ENCODE data around the gene DCANP1.

Gene DCANP1

DNA sequence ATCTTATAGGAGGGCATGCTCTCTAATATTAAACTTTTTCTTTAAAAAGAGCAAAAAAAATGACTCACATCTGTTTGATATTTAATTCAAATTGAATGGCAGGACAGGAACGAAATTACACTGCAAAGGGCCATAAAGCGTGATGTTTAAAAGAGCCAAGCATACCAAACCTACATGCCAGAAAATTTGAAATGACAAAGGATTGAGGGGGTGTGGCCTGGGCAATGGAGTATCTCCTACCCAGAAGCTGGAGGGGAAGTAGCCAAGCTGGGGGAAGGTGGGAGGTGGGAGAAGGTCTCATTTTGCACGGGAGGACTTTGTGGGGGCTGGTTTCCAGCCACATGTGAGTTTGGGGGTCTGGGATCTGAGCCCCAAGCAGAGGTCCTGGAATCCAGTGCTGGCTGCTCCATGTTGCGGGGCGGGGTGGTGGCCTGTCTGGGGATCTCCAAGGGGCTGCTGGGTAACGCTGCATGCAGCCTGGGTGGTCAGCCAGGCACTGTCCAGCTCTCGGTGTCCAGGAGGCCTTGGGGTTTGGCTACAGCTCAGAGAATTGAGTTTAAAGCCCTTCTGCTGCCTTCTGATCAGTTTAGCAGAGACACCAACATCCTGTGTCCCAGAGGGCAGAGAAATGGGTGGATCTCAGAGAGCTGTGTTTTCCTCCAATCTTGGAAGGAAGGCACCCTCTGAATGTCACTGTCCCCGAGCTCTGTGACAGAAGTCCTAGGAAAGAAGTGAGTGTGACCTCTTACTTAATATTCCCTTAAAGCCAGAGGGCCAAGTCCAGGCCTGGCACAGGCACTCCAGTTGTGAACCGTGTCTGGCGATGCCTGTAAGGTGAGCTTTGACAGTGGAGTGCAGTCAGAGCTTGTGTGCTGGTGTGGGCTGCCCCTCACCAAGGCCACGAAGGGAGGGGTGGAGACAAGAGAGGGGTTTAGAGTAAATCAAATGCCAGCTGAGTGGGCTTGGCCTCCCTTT, 7.6 kb downstream of the DCANP1 start:
- no peak for DNase-seq

DNA sequence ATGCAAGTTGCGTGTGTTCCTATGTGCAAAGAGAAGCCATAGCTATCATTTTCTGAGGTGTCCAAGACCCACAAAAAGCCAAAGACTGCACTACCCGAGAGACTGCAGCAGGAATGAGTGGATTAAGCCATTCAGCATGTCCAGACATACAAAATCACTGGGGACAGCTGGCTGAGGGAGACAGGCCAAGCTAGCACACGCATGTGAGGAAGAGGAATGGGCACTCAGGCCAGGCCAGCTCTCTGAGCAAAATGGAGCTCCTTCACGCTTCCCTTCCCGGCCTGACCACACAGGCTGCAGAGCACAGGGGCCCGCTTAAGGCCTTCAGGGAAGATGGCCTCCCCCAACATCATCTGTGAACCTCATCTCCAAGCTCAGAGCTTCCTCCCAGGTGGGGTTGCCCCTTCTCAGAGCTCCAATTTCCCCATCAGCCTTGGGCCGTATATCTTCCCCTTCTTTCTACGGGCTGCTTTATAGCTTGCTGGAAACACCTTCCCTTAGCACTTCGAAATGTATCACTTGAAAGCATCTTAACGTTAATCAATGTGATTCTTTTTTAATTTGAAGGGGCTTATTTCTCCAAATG, 8.4 kb downstream of the DCANP1 start:
- DNase-seq = no peak

DNA sequence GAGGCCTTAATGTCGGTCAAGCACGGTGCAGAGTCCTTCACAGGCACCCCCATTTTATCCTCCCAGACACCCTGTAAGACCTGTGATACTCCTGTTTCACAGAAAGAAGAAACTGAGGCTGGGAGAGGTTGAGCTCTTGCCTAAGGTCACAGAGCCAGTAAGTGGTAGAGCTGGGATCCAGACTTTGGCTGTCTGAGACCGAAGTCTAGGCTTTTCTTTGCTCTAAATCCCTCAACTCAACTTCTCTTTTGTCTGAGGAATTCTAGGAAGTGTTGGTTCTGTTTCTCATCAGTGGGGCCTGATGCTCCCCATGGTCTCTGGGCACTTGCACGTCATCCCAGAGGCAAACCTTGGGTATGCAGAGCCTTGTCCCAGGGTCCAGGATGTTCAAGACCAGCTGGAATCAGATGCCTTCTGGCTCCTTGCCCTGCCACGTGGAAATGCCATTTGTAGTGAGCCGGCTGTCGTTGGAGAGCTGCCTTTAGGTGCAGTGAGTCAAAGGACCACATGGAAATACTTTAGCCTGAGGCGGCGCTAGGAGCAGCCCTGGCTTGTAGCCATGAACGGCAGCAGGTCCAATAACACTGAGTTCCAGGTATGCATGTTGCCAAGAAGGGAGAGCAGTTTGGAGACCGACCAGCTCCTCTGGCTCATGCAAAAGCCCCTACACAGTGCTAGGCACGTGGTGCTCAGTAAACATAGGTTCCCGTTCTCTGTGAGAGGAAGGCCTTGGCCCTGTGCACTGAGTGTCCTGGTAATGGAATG, 9.2 kb downstream of the DCANP1 start:
- DNase-seq = peak; percentile 19

DNA sequence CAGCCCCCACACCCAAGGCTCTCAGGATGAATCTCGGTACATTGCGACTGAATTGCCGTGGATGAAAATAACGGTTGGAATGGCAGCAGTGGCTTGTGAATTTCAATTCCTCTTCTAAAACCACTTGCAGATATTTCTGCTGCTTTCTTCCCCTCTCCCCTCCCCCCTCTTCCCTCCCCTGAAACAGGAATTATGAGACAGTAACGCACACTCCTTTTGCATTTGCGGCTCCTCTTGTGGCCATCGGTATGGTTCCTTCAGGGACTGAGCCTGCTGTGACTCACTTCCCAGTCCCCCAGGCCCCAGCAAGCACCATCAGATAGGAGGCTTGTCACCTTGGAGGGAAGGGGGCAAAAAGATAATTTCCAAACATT, 9.7 kb downstream of the DCANP1 start:
- DNase-seq = no peak

DNA sequence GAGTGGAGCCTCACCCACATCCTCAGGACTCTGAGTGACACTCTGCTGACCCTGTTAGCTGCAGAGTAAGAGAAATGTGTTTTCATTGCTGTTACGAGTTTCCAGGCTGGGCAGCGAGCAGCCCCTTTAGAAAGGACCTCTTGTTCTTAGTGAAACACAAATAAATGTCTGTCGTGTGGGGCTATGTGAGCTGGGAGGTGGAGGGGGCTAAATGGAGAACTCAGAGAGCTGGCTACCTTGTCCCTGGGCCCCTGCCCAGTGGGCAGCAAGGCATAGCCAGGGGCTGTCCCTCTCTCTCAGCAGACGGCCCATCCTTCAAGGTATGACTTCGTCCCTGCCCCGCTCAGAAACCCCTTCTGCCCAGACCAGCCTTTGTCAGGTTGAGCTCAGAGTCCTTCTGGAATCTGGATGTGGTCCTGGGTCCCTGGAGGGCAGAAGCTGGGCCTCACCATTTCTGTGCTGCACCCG, 10.2 kb downstream of the DCANP1 start:
- no peak for DNase-seq

DNA sequence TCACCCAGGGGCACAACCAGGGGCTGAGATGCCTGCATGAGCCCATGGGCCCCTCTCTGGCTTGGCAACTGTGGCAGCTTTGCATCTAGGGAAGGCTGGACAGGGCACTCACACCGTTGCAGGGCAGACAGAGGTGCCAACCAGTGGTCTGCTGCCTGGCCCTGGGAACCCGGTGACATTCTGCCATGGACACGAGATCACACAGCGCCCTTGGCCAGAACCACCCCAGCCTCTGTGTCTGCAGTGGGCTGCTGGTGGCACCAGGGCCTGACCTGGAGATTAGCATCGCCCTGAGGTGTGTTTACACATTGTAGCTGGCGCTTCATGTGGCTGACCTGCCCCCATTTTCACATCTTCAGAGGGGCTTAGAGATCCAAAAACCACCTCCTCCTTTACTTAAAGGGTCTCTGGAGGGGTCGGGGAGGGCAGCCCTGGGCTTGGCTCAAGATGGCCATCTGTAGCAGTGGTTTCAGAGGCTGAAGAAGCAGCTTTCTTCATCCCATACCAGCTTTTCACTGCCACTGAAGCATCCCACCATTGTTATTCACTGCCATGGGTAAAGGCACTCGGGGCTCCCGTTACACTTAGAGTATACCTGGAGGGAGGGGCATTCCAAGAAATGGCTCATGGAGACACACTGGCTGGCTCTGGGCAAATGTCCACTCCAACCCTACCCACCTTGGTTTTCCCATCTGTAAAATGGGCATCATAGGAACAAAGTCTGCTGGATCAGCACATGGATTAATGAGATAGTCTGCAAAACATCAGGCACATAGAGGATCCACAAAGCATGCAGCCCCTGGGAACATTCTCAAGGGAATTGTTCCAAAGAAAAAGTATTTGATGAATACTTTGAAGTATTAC, 11.4 kb downstream of the DCANP1 start:
- no peak for DNase-seq

DNA sequence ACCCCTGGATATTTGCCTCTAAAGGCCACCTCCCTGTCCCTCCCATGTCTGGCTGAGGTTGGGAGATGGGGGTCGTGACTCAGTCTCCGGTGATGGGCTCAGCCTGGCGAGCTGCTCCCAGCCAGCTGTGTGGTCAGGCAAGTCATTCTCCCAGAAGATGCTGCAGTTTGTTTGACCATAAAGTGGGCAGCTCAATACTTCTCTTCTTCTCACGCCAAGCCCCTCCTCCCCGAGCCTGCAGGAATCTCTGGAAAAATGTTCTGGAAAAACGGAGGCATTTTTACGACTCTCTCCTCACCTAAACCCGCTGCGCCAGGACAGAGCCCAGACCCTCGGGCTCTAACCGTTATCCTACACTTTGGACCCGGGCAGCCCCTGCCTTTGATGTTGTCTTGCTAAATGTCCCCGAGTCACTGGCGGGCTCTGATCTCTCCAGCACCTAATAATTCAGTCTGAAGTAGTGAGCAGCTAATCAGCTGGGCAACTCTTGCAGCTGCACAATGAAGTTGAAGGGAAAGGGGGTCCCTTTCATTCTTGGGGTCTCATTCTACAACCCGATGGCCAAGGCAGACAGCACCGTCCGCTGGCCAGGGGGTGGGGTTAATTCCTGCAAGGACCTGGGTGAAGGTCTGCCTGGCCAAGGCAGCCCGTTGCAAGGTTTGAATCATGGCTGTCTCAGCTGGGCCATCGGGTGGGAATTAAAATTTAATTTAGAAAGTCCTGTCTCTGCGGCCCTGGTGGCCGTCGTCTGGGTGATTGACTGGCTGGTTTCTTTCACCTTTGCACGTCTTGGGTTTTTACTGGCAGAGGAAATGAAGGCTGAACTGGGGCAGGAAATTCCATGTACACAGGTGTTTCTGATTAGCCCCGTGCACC, 12.3 kb downstream of the DCANP1 start:
- DNase-seq = no peak

DNA sequence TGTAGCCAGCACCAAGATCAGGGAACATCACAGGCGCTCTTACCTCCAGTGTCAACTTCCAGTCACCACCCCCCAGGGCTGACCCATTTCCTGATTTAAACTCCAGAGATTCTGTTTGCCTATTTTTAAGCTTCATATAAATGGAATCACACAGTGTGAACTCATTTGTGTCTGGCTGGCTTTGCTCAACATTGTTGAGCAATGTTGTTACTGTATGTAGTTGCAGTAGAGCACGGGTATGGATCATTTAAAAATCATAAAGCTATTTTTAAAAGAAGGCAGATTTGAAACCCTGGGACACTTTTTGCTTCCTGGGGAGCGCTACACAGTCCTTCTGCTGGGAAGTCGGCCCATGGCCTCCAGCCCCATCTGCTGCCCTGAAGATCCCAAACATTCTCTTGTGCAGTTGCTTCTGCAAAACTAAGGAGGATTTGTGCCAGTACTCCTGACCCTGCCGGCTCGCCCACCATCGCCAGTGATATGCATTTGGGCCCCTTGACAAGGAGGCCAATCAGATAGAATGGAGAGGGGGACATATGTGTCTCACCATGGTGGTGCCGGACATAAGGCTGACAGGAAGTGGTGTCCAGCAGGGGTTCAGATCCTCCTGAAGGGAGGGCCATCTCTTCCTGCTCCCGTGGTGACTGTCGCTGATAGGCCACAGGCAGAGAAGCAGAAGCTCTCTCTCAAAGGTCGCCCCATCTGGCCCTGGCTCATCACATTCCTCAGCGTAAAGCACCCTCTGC, 13.3 kb downstream of the DCANP1 start:
- DNase-seq = no peak

DNA sequence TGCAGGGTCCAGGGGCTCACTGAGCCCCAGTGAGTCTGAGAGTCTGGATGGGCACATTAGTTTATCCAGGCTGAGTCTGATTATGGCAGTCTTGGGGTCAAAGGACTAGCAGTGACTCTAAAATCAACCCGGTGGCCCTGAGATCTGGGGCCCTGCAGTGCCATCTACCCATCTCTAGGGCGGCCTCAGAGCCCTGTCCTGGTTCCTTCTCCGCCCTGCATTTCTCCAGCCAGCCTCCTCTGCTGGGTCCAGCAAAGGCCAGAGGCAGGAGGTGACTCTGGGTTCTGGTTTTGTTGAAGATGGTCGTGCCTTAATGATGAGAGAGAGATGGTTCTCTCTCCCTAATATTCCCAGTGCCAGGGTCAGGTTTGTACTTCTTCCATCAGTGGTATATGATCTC, 15.0 kb downstream of the DCANP1 start:
- no peak for DNase-seq

DNA sequence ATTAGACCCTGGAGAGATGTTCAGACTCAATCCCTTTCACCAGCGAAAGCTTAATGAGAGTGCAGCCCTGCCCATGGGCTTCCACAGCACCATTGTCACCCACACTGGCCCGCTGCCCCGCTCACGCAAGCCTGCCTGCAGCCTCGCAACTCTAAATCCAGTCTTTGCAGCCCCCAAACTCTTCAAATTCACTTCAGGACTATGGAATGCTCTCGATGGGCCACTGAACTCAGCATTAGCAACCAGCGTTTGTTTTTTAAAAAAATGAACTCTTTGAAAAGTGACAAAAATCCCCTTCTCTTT, 17.1 kb downstream of the DCANP1 start:
- no peak for DNase-seq

DNA sequence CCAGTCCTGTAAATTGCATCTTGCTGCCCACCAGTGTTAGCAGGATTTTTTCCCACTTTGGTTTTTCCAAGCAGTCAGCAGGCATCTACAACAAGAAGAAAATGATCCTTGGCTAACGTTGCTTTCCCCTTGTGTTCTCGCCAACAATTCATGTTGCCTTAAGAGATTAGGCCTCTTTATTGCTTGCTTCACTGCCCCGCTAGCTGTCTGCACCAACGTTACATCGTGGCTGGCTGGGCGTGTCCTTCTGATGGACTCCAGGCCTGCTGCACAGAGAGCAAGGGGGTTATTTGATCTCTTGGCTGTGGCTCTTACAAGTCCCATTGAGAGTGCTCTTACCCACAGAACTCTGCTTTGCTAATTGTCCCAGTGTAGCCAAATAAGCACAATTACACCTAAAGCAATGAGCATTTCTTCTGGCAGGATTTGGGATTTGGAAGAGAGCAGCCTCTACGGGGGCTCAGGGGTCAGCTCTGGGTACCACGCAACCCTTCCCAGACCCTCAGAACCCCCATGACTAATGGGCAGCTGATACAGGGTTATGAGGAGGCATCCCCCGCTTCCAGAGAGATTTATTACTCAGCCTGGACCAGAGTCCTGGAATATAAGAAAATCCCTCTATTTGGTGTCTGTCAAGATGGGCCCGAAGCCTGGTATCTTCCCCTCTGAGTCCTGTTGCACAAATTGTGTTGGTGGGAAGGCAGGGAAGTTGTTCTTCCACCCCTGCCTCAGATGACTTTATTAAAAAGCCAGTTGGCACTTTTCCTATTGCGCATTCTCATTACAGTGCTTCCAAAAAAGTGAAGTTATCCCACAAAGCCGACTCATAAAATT, 17.6 kb downstream of the DCANP1 start:
- DNase-seq = no peak

DNA sequence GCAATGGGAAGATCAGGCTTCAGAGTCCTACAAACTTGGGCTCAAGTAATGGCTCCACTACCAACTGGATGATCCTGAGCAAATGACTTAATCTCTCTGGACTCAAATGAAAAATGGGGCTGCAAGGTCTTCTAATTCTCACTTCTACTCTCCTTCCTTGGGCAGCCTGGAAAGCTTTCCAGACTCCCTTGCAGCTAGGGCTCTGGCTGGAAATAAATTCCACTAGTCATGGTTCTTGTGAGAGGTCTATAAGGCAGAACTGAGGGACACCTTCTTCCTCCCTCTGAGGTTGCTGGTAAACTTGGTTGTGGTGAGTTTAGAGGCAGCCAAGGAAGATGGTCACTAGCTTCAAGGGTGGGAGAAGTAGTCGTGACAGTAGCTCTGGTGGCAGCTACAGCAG, 18.6 kb downstream of the DCANP1 start:
- no peak for DNase-seq

DNA sequence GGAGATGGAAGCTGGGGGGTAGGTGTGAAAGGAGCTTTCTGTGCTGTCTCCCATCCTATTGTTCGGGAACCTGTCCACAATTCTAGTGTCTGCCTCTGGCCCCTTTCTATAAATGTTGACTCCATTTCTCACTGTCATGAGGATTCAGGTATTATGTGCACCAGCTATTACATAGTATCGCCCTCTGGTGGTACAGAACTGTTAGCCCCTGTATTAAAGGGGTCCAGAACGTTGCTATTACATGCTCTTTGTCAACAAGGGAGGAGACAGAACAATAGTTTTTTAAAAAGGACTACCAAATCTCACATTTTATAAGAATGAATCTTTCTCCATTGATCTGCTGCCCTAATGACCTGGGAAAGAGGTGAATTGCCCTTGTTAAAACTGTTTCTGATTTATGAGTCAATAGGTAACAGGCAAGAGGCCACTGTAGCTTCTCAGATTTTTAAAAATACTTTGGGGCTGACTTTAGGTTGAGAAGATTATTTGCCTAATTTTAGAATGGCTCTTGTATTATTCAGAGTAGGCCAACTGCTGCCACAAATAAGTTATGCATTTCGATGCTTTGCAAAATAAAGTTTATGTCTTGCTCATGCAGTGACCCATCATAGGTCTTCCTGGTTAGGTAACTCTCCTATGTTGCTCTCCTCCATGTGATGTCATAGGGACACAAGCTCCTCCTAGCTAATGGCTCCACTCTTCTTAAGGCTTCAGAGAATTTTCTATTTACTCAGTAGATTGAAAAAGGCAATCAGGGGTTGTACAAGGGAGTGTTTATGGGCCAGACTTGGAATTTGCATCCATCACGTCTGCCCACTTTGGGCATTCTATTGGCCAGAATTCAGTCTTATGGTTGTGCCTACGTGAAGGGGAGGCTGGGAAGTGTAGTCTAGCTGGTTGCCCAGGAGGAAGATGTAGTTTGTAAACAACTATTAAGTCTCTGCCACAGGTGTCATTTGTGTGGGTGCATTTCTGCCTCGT, 20.8 kb downstream of the DCANP1 start:
- no peak for DNase-seq

DNA sequence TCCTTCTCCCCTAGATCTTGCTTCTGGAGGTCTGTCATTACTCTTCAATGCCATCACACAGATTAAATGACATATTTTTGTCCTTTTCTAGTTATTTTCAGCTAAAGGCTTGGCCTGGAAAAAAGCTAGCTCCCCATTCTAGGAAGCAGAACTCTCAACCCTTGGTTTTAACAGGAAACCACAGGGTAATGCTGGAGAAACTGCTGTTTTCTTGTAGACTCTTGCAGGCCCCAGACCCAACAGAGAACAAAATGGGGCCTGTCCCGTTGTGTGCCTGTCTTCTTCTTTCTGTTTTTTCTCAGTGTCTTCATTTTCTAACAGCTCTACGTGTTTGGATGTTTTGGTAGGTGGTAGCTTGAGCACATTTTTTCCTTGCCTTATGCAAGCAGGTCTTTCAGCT, 21.5 kb downstream of the DCANP1 start:
- DNase-seq = no peak

DNA sequence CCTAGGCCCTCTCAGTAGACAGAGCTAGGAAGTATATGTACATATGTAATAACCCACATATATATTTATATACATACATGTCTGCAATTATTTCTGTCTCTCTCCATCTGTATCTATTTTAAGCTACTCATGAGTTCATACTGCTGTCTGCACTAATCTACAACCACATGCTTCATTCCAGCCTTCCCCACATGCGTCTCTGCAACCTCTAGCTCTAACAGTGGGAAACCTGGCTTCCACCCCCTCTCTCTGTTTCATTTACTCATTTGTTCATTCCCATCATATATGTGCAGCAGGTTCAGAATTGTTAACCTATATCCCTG, 23.3 kb downstream of the DCANP1 start:
- DNase-seq = no peak

DNA sequence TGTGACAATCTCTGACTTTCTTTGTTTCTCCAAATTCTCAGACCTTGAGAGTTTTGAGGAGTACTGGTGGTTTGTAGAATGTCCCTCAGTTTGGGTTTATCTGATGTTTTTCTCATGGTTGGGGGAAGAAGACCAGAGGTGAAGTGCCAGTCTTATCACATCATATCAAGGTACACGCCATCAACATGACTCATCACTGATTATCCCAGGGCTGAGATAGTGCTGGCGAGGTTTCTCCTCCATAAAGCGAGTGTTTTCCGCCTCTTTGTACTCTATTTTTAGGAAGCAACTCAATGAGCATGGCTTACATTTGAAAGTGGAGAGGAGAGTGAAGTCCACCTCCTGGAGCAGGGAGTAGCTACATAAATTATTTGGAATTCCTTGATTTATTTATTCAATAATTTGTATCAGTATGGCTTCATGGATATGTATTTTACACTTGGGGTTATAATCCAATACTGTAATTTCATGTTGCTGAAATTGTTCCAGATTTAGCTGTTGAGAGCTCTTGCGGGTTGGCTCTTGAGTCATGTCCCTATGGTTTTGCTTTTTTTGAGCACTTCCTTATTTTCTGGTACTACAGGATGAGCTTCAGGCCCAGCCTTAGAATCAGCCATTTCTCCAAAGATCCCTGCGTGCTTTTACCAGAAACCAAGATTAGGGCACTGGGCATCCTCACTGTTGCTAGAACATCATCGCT, 23.9 kb downstream of the DCANP1 start:
- DNase-seq = no peak

DNA sequence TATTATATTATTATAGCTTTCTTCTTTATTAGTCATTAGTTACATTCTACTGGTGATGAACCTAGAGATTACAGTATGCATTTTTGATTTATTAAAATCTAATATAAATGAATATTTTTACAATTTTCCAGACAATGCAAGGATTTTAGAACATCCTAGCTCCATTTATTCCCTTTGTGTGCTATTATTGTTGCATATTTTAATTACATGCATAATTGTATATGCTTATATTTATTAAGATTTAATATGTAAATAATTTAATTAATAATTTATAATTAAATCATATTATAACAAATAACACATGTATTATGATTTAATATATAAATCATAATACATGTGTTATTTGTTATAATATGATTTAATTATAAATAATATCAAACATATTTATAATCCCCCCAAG, 24.7 kb downstream of the DCANP1 start:
- no peak for DNase-seq

DNA sequence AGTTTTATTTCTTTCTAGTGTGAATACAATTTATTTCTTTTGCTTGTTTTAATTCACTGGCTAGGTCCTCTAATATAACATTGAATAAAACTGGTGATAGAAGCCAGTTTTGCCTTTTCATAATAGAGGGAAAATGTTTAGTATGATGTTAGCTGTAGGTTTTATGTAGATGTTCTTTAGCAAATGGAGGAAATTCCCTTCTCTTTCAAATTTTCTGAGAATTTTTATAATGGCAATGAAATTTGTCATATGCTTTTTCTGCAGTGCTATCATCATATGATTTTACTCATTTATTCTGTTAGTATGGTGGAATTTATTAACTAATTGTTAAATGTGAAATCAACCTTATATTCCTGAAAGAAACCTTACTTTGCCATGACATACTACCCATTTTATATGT, 30.1 kb downstream of the DCANP1 start:
- DNase-seq = no peak

Measured in NCI-H774 (cell line).